HG02884 (cell line): Measurements from ENCODE around the gene CST9L.
"Not testable (repeated sequence)": the region's sequence is repeated elsewhere in the genome, so short reads cannot be mapped to it uniquely, and the experiment has no call there.

ENCODE experiments used
- ATAC-seq: cut with Tn5 transposase; IDR thresholded peaks from one replicate; pipeline ENCODE4 v1.9.1; 2021; ENCODE audit warnings: mild to moderate bottlenecking, moderate library complexity; ENCODE audit not compliant: unreplicated experiment

The CST9L gene

GRCh38 chr20:23586735-23587525 is 18.6 kb upstream of the CST9L start:
- ATAC-seq, result no peak

DNA sequence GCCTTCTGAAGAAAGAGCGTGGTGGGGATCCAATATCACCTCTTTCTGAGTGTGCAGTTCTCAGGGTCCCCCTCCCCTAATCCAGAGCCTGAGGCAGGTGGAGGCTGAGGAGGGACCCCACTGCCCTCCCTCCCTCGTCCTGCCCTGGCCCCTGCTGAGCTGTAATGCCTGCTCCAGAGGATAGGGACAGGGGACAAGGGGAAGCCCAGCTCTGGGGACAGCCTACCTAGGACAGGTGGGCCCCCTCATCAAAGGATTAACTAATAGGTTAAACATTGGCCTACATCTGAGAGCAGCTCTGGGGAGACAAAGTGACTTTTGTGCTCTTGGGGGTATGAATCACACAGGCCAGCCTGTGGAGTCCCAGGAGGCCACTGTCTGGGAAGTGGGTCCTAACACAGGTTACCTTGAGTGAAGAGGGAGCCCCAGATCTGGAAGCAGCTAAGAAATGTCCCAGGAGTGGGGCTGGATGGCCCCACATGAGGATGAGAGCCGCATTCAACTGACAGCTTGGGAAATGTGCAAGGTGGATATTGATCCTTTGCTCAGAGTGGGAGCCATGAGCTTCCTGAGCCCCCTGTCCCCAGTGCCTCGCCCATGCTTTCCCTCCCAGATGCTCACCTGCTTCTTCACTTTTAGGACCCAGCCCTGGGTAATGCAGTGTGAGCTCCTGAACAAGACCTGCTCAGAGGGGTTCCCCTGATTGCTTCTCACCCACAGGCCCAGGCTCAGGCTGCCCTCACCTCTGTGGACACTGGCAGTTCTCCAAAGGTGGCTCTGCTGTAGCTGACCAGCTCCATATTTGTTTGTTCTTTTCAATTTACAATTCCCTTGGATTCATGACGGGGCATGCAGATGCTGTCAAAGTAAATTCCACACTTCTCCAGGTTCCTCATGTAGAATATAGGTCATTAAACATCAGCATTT is 17.8 kb upstream of the CST9L start:
- ATAC-seq, result no peak

GRCh38 chr20:23585449-23585807 is 17.1 kb upstream of the CST9L start:
- no peak for ATAC-seq

- no peak for ATAC-seq
Measured at GRCh38 chr20:23584434-23585199, 16.3 kb upstream of the CST9L start.

GRCh38 chr20:23583526-23583925 is 15.2 kb upstream of the CST9L start:
- ATAC-seq, result no peak

- ATAC-seq, result no peak
Measured at GRCh38 chr20:23582293-23582692, 14.0 kb upstream of the CST9L start.

DNA sequence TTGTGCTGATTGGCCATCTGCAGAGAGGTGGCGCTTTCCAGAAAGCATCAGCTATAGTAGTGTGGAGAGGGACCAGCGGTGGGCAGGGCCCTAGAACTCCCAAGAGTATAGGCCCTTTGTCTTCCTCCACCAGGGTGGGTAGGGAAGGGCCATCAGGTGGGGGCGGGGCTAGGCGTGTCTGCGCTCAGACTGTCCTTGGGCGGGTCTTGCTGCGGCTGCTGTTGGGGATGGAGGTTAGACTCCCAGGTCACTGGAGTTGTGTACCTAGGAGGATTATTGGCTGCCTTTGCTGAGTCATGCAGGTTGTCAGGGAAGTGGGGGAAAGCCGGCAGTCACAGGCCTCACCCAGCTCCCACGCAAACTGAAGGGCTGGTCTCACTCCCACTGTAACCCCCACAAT is 13.5 kb upstream of the CST9L start:
- not testable (repeated sequence) for ATAC-seq

- no peak for ATAC-seq
Measured at GRCh38 chr20:23574977-23575376, 6.7 kb upstream of the CST9L start.

DNA sequence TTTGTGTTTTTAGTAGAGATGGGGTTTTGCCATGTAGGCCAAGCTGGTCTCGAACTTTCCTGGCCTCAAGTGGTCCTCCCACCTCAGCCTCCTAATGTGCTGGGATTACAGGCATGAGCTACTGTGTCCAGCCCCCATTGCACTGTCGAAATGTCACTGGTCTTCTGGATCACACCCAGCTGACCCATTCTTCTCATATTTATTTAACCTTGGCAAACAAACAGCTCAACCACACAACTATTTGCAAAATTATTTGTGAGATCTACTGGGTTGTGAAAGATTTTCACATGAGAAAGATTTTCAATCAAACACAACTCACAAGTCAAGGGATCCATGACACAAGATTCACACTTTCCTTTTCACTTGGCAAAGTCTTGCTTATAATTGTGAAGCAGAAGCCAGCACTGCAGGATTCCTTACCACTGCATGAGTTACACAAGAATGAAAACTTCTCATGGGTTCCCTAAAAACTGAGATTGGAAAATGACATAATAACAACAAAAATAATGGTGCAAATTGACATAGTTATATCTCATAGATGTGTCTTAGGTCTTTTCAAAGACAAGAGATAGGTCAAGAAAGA is 2.0 kb upstream of the CST9L start:
- ATAC-seq, result no peak

DNA sequence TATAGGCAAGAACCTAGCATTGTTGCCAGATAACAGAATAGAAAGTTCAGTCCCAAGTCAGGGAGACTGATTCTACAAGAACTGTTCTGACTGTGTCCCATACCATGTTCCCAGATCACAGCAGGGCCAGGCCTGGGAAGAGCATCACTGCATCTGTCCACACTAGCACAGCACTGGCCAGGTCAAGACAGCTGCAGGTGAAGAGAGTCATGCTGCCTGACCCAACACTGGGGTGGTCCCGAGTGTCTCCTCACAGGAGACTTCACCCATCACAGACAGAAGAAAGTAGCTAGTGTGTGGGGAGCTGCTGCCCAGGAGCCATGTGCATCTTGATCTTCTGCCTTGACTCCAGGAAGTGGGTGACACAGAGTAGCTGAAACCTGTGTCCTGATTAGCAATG is 1.3 kb upstream of the CST9L start:
- ATAC-seq, result no peak

GRCh38 chr20:23568971-23569330 is 667 bp upstream of the CST9L start:
- no peak for ATAC-seq

GRCh38 chr20:23566199-23566932 is 1.9 kb downstream of the CST9L start:
- ATAC-seq, result no peak

DNA sequence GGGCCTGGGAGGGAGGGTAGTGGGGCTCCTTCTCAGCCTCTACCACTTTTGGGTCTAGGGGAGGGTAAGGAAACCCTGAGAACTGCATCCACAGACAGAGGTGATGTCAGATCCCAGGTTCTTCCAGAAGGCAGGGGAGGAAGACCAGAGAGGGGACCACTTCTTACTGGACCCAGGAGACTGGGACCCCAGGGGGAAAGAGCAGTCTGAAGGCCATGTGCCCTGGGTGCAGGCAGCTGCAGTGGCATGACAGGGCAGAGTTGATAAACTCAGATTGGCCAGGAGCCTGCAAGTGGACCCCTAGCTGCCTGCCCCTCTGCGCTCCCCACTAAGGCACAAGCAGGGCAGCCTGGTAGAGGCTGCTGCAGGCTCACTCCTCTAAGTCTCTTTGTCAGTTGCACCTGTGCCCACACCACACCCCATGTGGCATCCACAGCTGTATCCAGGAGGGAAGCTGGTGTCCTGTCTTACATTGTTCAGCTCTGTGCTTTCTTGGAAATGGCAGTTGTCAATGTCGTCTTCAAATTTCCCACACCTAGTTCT is 2.7 kb downstream of the CST9L start:
- no peak for ATAC-seq

DNA sequence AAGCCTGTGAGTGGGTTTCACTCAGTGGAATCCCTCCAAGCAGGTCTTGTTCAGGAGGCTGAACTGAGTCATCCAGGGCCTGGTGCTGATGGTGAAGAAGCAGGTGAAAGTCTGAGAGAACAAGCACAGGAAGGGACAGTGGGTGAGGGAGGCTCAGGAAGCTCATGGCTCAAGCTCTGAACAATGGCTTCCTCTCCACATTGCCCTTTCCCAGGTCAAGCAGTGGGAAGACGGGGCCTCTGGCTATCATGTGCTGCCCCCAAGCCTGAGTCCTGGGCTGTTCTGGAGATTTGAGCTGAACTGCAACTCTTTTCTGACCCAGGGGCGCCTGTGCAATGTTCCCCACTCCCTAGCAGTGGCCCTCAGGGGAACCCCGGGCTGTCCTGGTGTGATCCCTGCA is 3.4 kb downstream of the CST9L start:
- no peak for ATAC-seq

- no peak for ATAC-seq
Measured at GRCh38 chr20:23562721-23563342, 5.5 kb downstream of the CST9L start.

GRCh38 chr20:23554401-23554800 is 13.9 kb downstream of the CST9L start:
- no peak for ATAC-seq

DNA sequence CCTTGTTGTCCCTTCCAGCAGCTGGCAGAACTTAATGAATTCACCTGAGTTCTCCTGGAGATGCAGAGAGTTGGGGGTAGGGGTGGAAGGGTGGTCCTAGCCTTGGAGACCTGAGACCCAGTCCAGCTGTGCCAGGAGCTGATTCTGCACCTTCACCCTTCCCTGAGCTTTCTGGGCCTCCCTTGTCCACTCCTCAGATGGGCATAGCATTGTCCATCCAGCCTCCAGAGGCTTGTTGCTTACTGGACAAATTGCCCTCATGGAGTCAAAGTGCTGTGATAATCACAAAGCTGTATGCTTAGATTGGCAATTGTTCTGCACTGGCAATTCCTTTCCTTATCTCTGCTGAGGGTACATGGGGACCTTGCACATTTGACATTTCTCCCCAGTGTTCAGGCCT is 16.5 kb downstream of the CST9L start:
- no peak for ATAC-seq

GRCh38 chr20:23551383-23551782 is 16.9 kb downstream of the CST9L start:
- ATAC-seq, result no peak

DNA sequence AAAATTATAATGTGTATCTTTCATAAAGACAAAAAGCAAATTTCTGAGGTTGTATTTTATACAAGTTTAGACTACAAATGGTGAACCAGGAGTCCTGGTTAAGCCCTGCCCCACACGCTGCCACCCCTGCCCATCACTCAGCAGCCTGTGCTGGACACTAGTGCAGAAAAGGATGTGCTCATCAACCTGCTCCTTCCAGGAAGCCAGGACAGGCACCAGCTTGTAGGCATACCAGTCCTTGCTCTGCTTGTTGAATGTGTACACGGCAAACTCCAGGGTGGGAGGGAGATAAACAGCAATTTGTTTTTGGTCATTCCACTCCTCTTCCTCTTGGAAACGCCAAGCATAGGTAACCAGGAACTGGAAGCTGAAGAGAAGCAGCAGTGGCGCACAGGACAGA is 18.1 kb downstream of the CST9L start:
- no peak for ATAC-seq

DNA sequence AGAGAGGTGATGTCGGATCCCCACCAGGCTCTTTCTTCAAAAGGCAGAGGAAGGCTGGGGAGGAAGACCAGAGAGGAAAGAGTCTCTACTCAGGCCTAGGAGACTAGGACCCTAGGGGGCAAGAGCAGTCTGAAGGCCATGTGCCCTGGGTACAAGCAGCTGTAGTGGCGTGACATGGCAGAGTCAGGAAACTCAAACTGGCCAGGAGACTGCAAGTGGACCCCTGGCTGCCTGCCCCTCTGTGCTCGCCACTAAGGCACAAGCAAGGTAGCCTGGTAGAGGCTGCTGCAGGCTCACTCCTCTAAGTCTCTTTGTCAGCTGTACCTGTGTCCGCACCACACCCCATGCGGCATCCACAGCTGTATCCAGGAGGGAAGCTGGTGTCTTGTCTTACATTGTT is 19.9 kb downstream of the CST9L start:
- no peak for ATAC-seq
